ENCODE data around the gene GRIK3.

- no peak for TF ChIP-seq TAF1 (conservative IDR thresholded peaks at IDR 0.05)
- TF ChIP-seq, protein P1, sequence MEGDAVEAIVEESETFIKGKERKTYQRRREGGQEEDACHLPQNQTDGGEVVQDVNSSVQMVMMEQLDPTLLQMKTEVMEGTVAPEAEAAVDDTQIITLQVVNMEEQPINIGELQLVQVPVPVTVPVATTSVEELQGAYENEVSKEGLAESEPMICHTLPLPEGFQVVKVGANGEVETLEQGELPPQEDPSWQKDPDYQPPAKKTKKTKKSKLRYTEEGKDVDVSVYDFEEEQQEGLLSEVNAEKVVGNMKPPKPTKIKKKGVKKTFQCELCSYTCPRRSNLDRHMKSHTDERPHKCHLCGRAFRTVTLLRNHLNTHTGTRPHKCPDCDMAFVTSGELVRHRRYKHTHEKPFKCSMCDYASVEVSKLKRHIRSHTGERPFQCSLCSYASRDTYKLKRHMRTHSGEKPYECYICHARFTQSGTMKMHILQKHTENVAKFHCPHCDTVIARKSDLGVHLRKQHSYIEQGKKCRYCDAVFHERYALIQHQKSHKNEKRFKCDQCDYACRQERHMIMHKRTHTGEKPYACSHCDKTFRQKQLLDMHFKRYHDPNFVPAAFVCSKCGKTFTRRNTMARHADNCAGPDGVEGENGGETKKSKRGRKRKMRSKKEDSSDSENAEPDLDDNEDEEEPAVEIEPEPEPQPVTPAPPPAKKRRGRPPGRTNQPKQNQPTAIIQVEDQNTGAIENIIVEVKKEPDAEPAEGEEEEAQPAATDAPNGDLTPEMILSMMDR (IDR thresholded peaks at IDR 0.05; ENCODE audit: low read depth, low read length, missing input control): no peak
- TF ChIP-seq RAD21 (IDR thresholded peaks at IDR 0.05): no peak
- TF ChIP-seq EGR1 (IDR thresholded peaks at IDR 0.05; ENCODE audit: low read depth in 2 of 2): no peak
- TF ChIP-seq, protein P2, sequence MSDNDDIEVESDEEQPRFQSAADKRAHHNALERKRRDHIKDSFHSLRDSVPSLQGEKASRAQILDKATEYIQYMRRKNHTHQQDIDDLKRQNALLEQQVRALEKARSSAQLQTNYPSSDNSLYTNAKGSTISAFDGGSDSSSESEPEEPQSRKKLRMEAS (IDR thresholded peaks at IDR 0.05): no peak
Observed at GRCh38 chr1:36950604-36951291, 83.6 kb downstream of the GRIK3 start.

Data from liver (tissue), 3 donors.